WTC11 (cell line): ENCODE measurements around the gene SHFL. TPM values are rescaled to one million over a fixed set of nuclear protein-coding genes. Genes with fewer than 3 reads are reported as not detected.

Source experiments
- AR ChIP-seq: fragments of 250-450 bp; sonication (Bioruptor Pico); IDR thresholded peaks from 2 replicates; pipeline ENCODE4 v1.9.0; 2021; ENCODE audit warnings: mild to moderate bottlenecking
- ARID4B ChIP-seq: sonication (generic); formaldehyde crosslinking; IDR thresholded peaks from 2 replicates; pipeline ENCODE4 v1.8.0; 2023; ENCODE audit warnings: missing genetic modification reagents, mild to moderate bottlenecking, borderline replicate concordance
- ATF1 ChIP-seq: sonication (generic); formaldehyde crosslinking; IDR thresholded peaks from 2 replicates; pipeline ENCODE4 v1.8.1; 2023; ENCODE audit warnings: mild to moderate bottlenecking, moderate library complexity, missing genetic modification reagents
- ATF2 ChIP-seq: sonication (generic); formaldehyde crosslinking; IDR thresholded peaks from 2 replicates; pipeline ENCODE4 v1.8.1; 2022; ENCODE audit warnings: low read depth, missing genetic modification reagents, borderline replicate concordance
- CTCF ChIP-seq: fragments of 200-600 bp; IDR thresholded peaks from 2 replicates; pipeline ENCODE4 v1.8.0; 2022; ENCODE audit warnings: antibody characterized with exemption
- ELF4 ChIP-seq: sonication (generic); formaldehyde crosslinking; IDR thresholded peaks from 2 replicates; pipeline ENCODE4 v1.8.1; 2022; ENCODE audit warnings: low read depth, mild to moderate bottlenecking, moderate library complexity, missing genetic modification reagents
- FOXP1 ChIP-seq: sonication (generic); formaldehyde crosslinking; IDR thresholded peaks from 2 replicates; pipeline ENCODE4 v1.8.0; 2022; ENCODE audit warnings: missing genetic modification reagents, mild to moderate bottlenecking, moderate library complexity, borderline replicate concordance
- GABPB1 ChIP-seq: sonication (generic); formaldehyde crosslinking; IDR thresholded peaks from 2 replicates; pipeline ENCODE4 v1.8.1; 2023; ENCODE audit warnings: mild to moderate bottlenecking, missing genetic modification reagents
- GTF2I ChIP-seq: fragments of 250-450 bp; sonication (Bioruptor Pico); conservative IDR thresholded peaks from 2 replicates; pipeline ENCODE4 v1.4.0; 2021; ENCODE audit warnings: mild to moderate bottlenecking
- HMGA2 ChIP-seq: fragments of 250-450 bp; sonication (Bioruptor Pico); IDR thresholded peaks from 2 replicates; pipeline ENCODE4 v1.4.0; 2021; ENCODE audit warnings: mild to moderate bottlenecking, moderate library complexity
- HMGXB4 ChIP-seq: sonication (generic); formaldehyde crosslinking; IDR thresholded peaks from 2 replicates; pipeline ENCODE4 v1.8.1; 2023; ENCODE audit warnings: mild to moderate bottlenecking, moderate library complexity, missing genetic modification reagents
- IRF1 ChIP-seq: sonication (generic); formaldehyde crosslinking; IDR thresholded peaks from 2 replicates; pipeline ENCODE4 v1.8.0; 2023; ENCODE audit warnings: missing genetic modification reagents
- KAT7 ChIP-seq: sonication (generic); formaldehyde crosslinking; IDR thresholded peaks from 2 replicates; pipeline ENCODE4 v1.8.1; 2023; ENCODE audit warnings: missing genetic modification reagents, mild to moderate bottlenecking, borderline replicate concordance
- NFATC4 ChIP-seq: fragments of 250-450 bp; sonication (Bioruptor Pico); IDR thresholded peaks from 2 replicates; pipeline ENCODE4 v1.9.0; 2021; ENCODE audit warnings: mild to moderate bottlenecking
- NFE2L1 ChIP-seq: sonication (generic); formaldehyde crosslinking; IDR thresholded peaks from 2 replicates; pipeline ENCODE4 v1.8.1; 2023; ENCODE audit warnings: missing genetic modification reagents
- NR2C2 ChIP-seq: sonication (generic); formaldehyde crosslinking; IDR thresholded peaks from 2 replicates; pipeline ENCODE4 v1.8.0; 2022; ENCODE audit warnings: mild to moderate bottlenecking, missing genetic modification reagents
- SP1 ChIP-seq: sonication (generic); formaldehyde crosslinking; conservative IDR thresholded peaks from 2 replicates; pipeline ENCODE4 v1.8.1; 2022; ENCODE audit warnings: missing genetic modification reagents
- ZMAT4 ChIP-seq: fragments of 250-450 bp; sonication (Bioruptor Pico); IDR thresholded peaks from 2 replicates; pipeline ENCODE4 v1.9.0; 2021; ENCODE audit warnings: mild to moderate bottlenecking
- ZNF219 ChIP-seq: sonication (generic); formaldehyde crosslinking; IDR thresholded peaks from 2 replicates; pipeline ENCODE4 v1.8.0; 2023; ENCODE audit warnings: missing genetic modification reagents, mild to moderate bottlenecking, borderline replicate concordance
- ZNF532 ChIP-seq: fragments of 250-450 bp; sonication (Bioruptor Pico); IDR thresholded peaks from 2 replicates; pipeline ENCODE4 v1.9.0; 2021; ENCODE audit warnings: mild to moderate bottlenecking, borderline replicate concordance
- total RNA-seq: library from RNA; stranded (reverse); gene quantifications from 3 replicates; pipeline ENCODE4 v1.2.3, GENCODE V29; 2021

SHFL gene
- total RNA-seq, 1 experiment from 2014 or later, result 22.5 TPM

- 0 out of 2 replicates have a peak, but pooled peaks have one; percentile 9 for TF ChIP-seq AR (CRISPR knock-in tag)
- TF ChIP-seq NFE2L1 (CRISPR knock-in tag), result peak; percentile 48; the same call in 1 of the 2 replicates
- no peak for TF ChIP-seq HMGA2
- TF ChIP-seq ATF2 (CRISPR knock-in tag), result 0 out of 2 replicates have a peak, but pooled peaks have one; percentile 7
- TF ChIP-seq SP1 (CRISPR knock-in tag), result peak; percentile 47; the same call in 1 of the 2 replicates
- no peak for TF ChIP-seq ZNF219 (CRISPR knock-in tag)
- peak; percentile 79 for TF ChIP-seq NFATC4 (CRISPR knock-in tag)
- TF ChIP-seq CTCF, result peak; percentile 55
- TF ChIP-seq ELF4, result no peak
- TF ChIP-seq ARID4B (CRISPR knock-in tag), result no peak
- 0 out of 2 replicates have a peak, but pooled peaks have one; percentile 5 for TF ChIP-seq GTF2I (CRISPR knock-in tag)
- TF ChIP-seq GABPB1 (CRISPR knock-in tag), result no peak
- TF ChIP-seq FOXP1 (CRISPR knock-in tag), result no peak; the same call in 1 of the 2 replicates
- TF ChIP-seq KAT7 (CRISPR knock-in tag), result no peak
- no peak for TF ChIP-seq IRF1 (CRISPR knock-in tag)
- TF ChIP-seq HMGXB4, result 0 out of 2 replicates have a peak, but pooled peaks have one; percentile 47
- no peak for TF ChIP-seq NR2C2
- TF ChIP-seq ZMAT4, result 0 out of 2 replicates have a peak, but pooled peaks have one; percentile 56
- TF ChIP-seq ATF1 (CRISPR knock-in tag), result no peak
- TF ChIP-seq ZNF532 (CRISPR knock-in tag), result peak; percentile 84; the same call in 1 of the 2 replicates
Observed at GRCh38 chr19:10112895-10113591, 26.9 kb downstream of the SHFL start (continued).
